Vagina (tissue), 2 donors: ENCODE data around the gene CMSS1.

Source experiments
- CTCF ChIP-seq, 3 experiments: fragments of 450-650 bp in 2 of 3; fragments of 200-600 bp in 1 of 3; sonication (generic) in 1 of 3; IDR thresholded peaks; one replicate each; pipeline ENCODE4 v1.5.1; 2017 to 2019; ENCODE audit warnings: antibody characterized with exemption in 3 of 3, mild to moderate bottlenecking in 2 of 3, moderate library complexity in 2 of 3
- POLR2AphosphoS5 ChIP-seq, 2 donors: sonication (generic); formaldehyde crosslinking; IDR thresholded peaks; one replicate each; pipeline ENCODE4 v1.9.0; 2017; ENCODE audit warnings: antibody characterized with exemption in 2 of 2, mild to moderate bottlenecking in 2 of 2, low read depth in 1 of 2; ENCODE audit not compliant: insufficient read depth in 1 of 2

GRCh38 chr3:100041328-100041749, 223.7 kb downstream of the CMSS1 start:
- no peak for TF ChIP-seq CTCF (IDR thresholded peaks at IDR 0.05)
- peak; percentile 49 to 92 for TF ChIP-seq POLR2AphosphoS5 (IDR thresholded peaks at IDR 0.05; ENCODE audit: insufficient read depth in 1 of 2, low read depth in 1 of 2)
